T-helper 2 cell treated with Interferon-gamma antibody and Interleukin-4, amounts not matched to agents 5 μg/mL and 100 μg/mL, for 36 hours (primary cell): Measurements from ENCODE around the gene MTCP1.

Experiments
- DNase-seq: peaks from one replicate; pipeline ENCODE4 v3.0.0; 2021; ENCODE audit warnings: low spot score
- H3K27ac Mint-ChIP-seq: one replicate; pipeline ENCODE4 v1.8.0; 2021; ENCODE audit warnings: mild to moderate bottlenecking, mixed read lengths
- H3K27me3 Mint-ChIP-seq: one replicate; pipeline ENCODE4 v1.8.0; 2021; ENCODE audit warnings: low read depth, mixed read lengths
- H3K36me3 Mint-ChIP-seq: one replicate; pipeline ENCODE4 v1.8.0; 2021; ENCODE audit warnings: low read depth, mixed read lengths
- H3K4me1 Mint-ChIP-seq: one replicate; pipeline ENCODE4 v1.8.0; 2021; ENCODE audit warnings: low read depth, mixed read lengths
- H3K4me3 Mint-ChIP-seq: one replicate; pipeline ENCODE4 v1.8.0; 2022; ENCODE audit warnings: mild to moderate bottlenecking, moderate library complexity, mixed read lengths
- H3K9me3 Mint-ChIP-seq: one replicate; pipeline ENCODE4 v1.8.0; 2021; ENCODE audit warnings: mixed read lengths

The MTCP1 gene

GRCh38 chrX:155070975-155071693, at the start of gene MTCP1, which contains the start of the genes BRCC3 and CMC4:
TSS of gene MTCP1 (minus strand) at chrX:155071136. CDS start at chrX:155066010, 5,126 bp downstream.
TSS of gene BRCC3 (plus strand) at chrX:155071508. CDS start at chrX:155071528, 20 bp downstream.
TSS of gene CMC4 (minus strand) at chrX:155071136. CDS start at chrX:155064023, 7,113 bp downstream.
- peak within 1 kb of the TSS; percentile 94 for H3K4me3 Mint-ChIP-seq
- DNase-seq = peak; percentile 79
- H3K36me3 Mint-ChIP-seq = peaks cover 24% of the 10 kb centered on the region
- peak within 1 kb of the TSS; percentile 96 for H3K27ac Mint-ChIP-seq
- H3K4me1 Mint-ChIP-seq = peaks cover 48% of the 10 kb centered on the region
- no peaks in the 10 kb centered on the region for H3K27me3 Mint-ChIP-seq
- no peaks in the 10 kb centered on the region for H3K9me3 Mint-ChIP-seq

- peaks cover 4% of the 10 kb centered on the region for H3K9me3 Mint-ChIP-seq
- no peak for DNase-seq
- H3K4me1 Mint-ChIP-seq = no peaks in the 10 kb centered on the region
- no peak overlapping the region for H3K4me3 Mint-ChIP-seq
- H3K36me3 Mint-ChIP-seq = peaks cover 49% of the 10 kb centered on the region
- no peak overlapping the region for H3K27ac Mint-ChIP-seq
- H3K27me3 Mint-ChIP-seq = no peaks in the 10 kb centered on the region
Measured at GRCh38 chrX:155115174-155115819, 44.4 kb upstream of the MTCP1 start.

- Mint-ChIP-seq H3K27ac (no peak overlapping the region), H3K9me3 (peaks cover 4% of the 10 kb centered on the region), H3K4me3 (no peak overlapping the region), H3K4me1 (no peaks in the 10 kb centered on the region), H3K27me3 (no peaks in the 10 kb centered on the region), H3K36me3 (peaks cover 47% of the 10 kb centered on the region)
- DNase-seq = no peak
Measured at GRCh38 chrX:155113097-155113496, 42.2 kb upstream of the MTCP1 start.

- H3K27ac Mint-ChIP-seq = no peak overlapping the region
- peaks cover 4% of the 10 kb centered on the region for H3K9me3 Mint-ChIP-seq
- H3K4me3 Mint-ChIP-seq = no peak overlapping the region
- no peaks in the 10 kb centered on the region for H3K4me1 Mint-ChIP-seq
- no peak for DNase-seq
- peaks cover 53% of the 10 kb centered on the region for H3K36me3 Mint-ChIP-seq
- no peaks in the 10 kb centered on the region for H3K27me3 Mint-ChIP-seq
Measured at GRCh38 chrX:155112171-155112570, 41.2 kb upstream of the MTCP1 start.

- Mint-ChIP-seq H3K27ac (no peak overlapping the region), H3K36me3 (peaks cover 51% of the 10 kb centered on the region), H3K4me3 (no peak overlapping the region), H3K4me1 (no peaks in the 10 kb centered on the region), H3K27me3 (no peaks in the 10 kb centered on the region), H3K9me3 (peaks cover 4% of the 10 kb centered on the region)
- no peak for DNase-seq
Measured at GRCh38 chrX:155108427-155108826, 37.5 kb upstream of the MTCP1 start.

- no peaks in the 10 kb centered on the region for H3K9me3 Mint-ChIP-seq
- no peak overlapping the region for H3K27ac Mint-ChIP-seq
- DNase-seq = no peak
- H3K27me3 Mint-ChIP-seq = no peaks in the 10 kb centered on the region
- peaks cover 37% of the 10 kb centered on the region for H3K36me3 Mint-ChIP-seq
- H3K4me1 Mint-ChIP-seq = peaks cover 2% of the 10 kb centered on the region
- no peak overlapping the region for H3K4me3 Mint-ChIP-seq
Measured at GRCh38 chrX:155105919-155106318, 35.0 kb upstream of the MTCP1 start.

GRCh38 chrX:155094468-155095061, 23.6 kb upstream of the MTCP1 start:
- no peak overlapping the region for H3K4me3 Mint-ChIP-seq
- H3K36me3 Mint-ChIP-seq = peaks cover 27% of the 10 kb centered on the region
- no peak for DNase-seq
- no peaks in the 10 kb centered on the region for H3K4me1 Mint-ChIP-seq
- H3K9me3 Mint-ChIP-seq = no peaks in the 10 kb centered on the region
- no peaks in the 10 kb centered on the region for H3K27me3 Mint-ChIP-seq
- H3K27ac Mint-ChIP-seq = no peak overlapping the region

GRCh38 chrX:155086961-155087735, 16.2 kb upstream of the MTCP1 start:
- Mint-ChIP-seq H3K27ac (no peak overlapping the region), H3K27me3 (no peaks in the 10 kb centered on the region), H3K4me1 (no peaks in the 10 kb centered on the region), H3K9me3 (no peaks in the 10 kb centered on the region), H3K36me3 (peaks cover 16% of the 10 kb centered on the region), H3K4me3 (no peak overlapping the region)
- no peak for DNase-seq

- H3K36me3 Mint-ChIP-seq = peaks cover 20% of the 10 kb centered on the region
- no peaks in the 10 kb centered on the region for H3K27me3 Mint-ChIP-seq
- H3K4me3 Mint-ChIP-seq = no peak overlapping the region
- no peaks in the 10 kb centered on the region for H3K4me1 Mint-ChIP-seq
- peak overlapping the region; percentile 26 for H3K27ac Mint-ChIP-seq
- DNase-seq = peak; percentile 10
- H3K9me3 Mint-ChIP-seq = no peaks in the 10 kb centered on the region
Measured at GRCh38 chrX:155086202-155086840, 15.4 kb upstream of the MTCP1 start.

- no peak for DNase-seq
- Mint-ChIP-seq H3K27me3 (no peaks in the 10 kb centered on the region), H3K4me3 (peak overlapping the region; percentile 94), H3K36me3 (peaks cover 24% of the 10 kb centered on the region), H3K9me3 (no peaks in the 10 kb centered on the region), H3K27ac (peak overlapping the region; percentile 96), H3K4me1 (peaks cover 44% of the 10 kb centered on the region)
Measured at GRCh38 chrX:155071694-155072280, 851 bp upstream of the MTCP1 start.

GRCh38 chrX:155070663-155070974, 317 bp downstream of the MTCP1 start:
- H3K4me1 Mint-ChIP-seq = peaks cover 48% of the 10 kb centered on the region
- H3K4me3 Mint-ChIP-seq = peak overlapping the region; percentile 89
- H3K27ac Mint-ChIP-seq = peak overlapping the region; percentile 89
- peaks cover 21% of the 10 kb centered on the region for H3K36me3 Mint-ChIP-seq
- H3K9me3 Mint-ChIP-seq = no peaks in the 10 kb centered on the region
- DNase-seq = no peak
- no peaks in the 10 kb centered on the region for H3K27me3 Mint-ChIP-seq

- Mint-ChIP-seq H3K9me3 (no peaks in the 10 kb centered on the region), H3K27me3 (no peaks in the 10 kb centered on the region), H3K36me3 (peaks cover 17% of the 10 kb centered on the region), H3K4me3 (peak overlapping the region; percentile 89), H3K27ac (peak overlapping the region; percentile 89), H3K4me1 (peaks cover 45% of the 10 kb centered on the region)
- no peak for DNase-seq
Measured at GRCh38 chrX:155070038-155070437, 898 bp downstream of the MTCP1 start.

- H3K4me3 Mint-ChIP-seq = peak overlapping the region; percentile 89
- H3K4me1 Mint-ChIP-seq = peaks cover 44% of the 10 kb centered on the region
- H3K27ac Mint-ChIP-seq = no peak overlapping the region
Measured at GRCh38 chrX:155069414-155069813, 1.5 kb downstream of the MTCP1 start.

More at GRCh38 chrX:155069414-155069813, 1.5 kb downstream of the MTCP1 start:
- Mint-ChIP-seq H3K9me3 (no peaks in the 10 kb centered on the region), H3K36me3 (peaks cover 16% of the 10 kb centered on the region), H3K27me3 (no peaks in the 10 kb centered on the region)
- DNase-seq = no peak
